ENCODE data around the gene ILDR1. TPM values are rescaled to one million over a fixed set of nuclear protein-coding genes. Genes with fewer than 3 reads are reported as not detected.

ILDR1 gene
- total and polyA plus RNA-seq, 2 donors from 2014 or later = 11.9 to 17.7 TPM

DNA sequence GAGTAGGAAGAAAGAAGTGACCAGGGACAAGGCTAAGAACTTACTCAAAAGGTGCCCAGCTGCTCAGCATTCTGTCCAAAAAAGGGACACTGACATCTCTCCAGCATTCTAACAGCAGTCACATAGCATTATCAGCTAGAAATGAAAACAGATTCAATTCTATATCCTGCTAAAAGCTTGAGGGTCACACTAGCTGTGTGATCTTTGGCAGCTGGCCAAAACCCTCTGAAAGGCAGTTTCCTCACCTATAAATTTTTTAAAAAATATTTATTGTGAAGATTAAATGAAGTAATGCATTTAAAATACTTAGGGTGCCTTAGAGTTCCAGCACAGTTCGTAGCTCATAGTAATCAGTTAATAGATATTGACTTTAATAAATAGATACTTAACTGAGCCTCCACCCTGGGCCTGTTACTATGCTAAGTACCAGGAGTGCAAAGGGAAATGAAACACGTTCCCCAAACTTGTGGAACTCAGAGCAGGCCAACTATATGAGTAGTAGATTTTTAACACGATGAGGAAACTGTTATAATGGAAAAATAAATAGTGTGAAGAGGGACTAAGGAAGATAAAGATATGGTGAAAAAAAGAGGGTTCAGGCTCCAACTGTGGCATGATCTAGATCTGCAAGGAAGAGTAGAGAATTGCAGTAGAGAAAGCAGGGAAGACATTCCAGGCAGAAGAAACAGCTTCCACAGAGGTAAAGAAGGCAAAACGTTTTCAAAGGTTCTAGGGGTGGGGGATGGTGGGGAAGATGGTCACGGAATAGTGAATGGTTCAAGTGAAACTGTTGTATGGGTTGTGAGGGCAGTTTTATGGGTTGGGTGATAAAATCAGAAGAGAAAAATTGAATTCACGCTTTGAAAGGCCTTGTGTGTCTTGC lies 44.5 kb upstream of the ILDR1 start:
- no peak overlapping the region for H3K9ac ChIP-seq (ENCODE audit: low read length in 3 of 3)
- intact Hi-C loops (cut with DNase I) = no loop called here
- H3K4me3 ChIP-seq (ENCODE audit: low read length in 3 of 3) = no peak overlapping the region
- no peak overlapping the region for H3K27ac ChIP-seq (ENCODE audit: low read depth in 2 of 2, low read length in 2 of 2)
- no peaks in the 10 kb centered on the region for H3K36me3 ChIP-seq (ENCODE audit: control insufficient read depth in 2 of 3, insufficient read depth in 3 of 3, low read length in 3 of 3)
- H3K9me3 ChIP-seq (ENCODE audit: control insufficient read depth in 2 of 3, insufficient read depth in 1 of 3, low read length in 3 of 3) = no peaks in the 10 kb centered on the region
- no peaks in the 10 kb centered on the region for H3K4me1 ChIP-seq (ENCODE audit: control insufficient read depth in 2 of 3, insufficient read depth in 2 of 3, low read depth in 1 of 3, low read length in 3 of 3)
- FAIRE-seq (no peak), DNase-seq (peak in 1 of 5 donors; percentile 3)
- TF ChIP-seq, protein P1, sequence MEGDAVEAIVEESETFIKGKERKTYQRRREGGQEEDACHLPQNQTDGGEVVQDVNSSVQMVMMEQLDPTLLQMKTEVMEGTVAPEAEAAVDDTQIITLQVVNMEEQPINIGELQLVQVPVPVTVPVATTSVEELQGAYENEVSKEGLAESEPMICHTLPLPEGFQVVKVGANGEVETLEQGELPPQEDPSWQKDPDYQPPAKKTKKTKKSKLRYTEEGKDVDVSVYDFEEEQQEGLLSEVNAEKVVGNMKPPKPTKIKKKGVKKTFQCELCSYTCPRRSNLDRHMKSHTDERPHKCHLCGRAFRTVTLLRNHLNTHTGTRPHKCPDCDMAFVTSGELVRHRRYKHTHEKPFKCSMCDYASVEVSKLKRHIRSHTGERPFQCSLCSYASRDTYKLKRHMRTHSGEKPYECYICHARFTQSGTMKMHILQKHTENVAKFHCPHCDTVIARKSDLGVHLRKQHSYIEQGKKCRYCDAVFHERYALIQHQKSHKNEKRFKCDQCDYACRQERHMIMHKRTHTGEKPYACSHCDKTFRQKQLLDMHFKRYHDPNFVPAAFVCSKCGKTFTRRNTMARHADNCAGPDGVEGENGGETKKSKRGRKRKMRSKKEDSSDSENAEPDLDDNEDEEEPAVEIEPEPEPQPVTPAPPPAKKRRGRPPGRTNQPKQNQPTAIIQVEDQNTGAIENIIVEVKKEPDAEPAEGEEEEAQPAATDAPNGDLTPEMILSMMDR (IDR thresholded peaks at IDR 0.05; ENCODE audit: borderline replicate concordance, extremely low read depth, insufficient read depth) = no peak
- no peaks in the 10 kb centered on the region for H3K27me3 ChIP-seq (ENCODE audit: control insufficient read depth, insufficient read depth, low read length)

DNA sequence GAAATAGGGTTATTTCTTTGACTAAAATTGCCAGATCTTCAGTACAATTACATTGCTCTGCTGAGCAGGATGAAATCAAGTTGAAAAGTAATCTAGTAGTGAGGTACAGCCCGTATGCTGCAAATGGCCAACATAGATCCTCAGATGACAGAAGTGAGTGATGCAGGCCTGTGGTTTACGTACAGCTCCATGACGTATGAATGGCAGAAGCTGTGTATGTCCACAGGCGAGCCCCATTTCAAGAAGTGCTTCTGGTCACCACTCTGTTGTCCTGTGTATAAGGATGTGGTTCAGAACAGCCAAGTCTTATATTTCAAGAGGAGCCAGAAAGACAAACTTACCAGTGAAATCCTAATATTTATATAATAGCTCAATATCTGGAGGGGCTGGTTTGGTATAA lies 42.3 kb upstream of the ILDR1 start:
- TF ChIP-seq, protein P1 (IDR thresholded peaks at IDR 0.05; ENCODE audit: borderline replicate concordance, extremely low read depth, insufficient read depth) = no peak

DNA sequence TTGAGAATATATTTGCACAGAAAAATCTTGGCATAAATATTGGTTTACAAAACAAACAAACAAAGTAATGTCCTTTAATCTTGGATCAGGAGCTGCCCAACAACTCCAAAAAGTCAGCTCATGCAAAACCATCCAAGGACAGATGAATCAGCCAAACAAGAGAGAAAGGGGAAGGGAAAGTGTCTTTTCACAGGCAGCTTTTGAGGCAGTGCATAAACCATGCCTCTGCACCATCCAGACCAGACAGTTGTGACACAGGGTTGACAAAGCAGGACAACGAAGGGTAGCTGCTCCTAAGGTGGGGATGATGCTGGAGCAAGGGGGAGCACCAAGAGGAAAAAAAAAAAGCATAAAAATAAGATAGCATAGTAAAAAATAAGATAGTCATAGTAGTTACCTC lies 41.9 kb upstream of the ILDR1 start:
- Histone ChIP-seq H3K27ac (ENCODE audit: low read depth in 2 of 2, low read length in 2 of 2) (no peak overlapping the region), H3K4me3 (ENCODE audit: low read length in 3 of 3) (no peak overlapping the region), H3K4me1 (ENCODE audit: control insufficient read depth in 2 of 3, insufficient read depth in 2 of 3, low read depth in 1 of 3, low read length in 3 of 3) (no peaks in the 10 kb centered on the region), H3K27me3 (ENCODE audit: control insufficient read depth, insufficient read depth, low read length) (no peaks in the 10 kb centered on the region), H3K36me3 (ENCODE audit: control insufficient read depth in 2 of 3, insufficient read depth in 3 of 3, low read length in 3 of 3) (no peaks in the 10 kb centered on the region), H3K9ac (ENCODE audit: low read length in 3 of 3) (no peak overlapping the region), H3K9me3 (ENCODE audit: control insufficient read depth in 2 of 3, insufficient read depth in 1 of 3, low read length in 3 of 3) (no peaks in the 10 kb centered on the region)
- TF ChIP-seq, protein P1 (IDR thresholded peaks at IDR 0.05; ENCODE audit: borderline replicate concordance, extremely low read depth, insufficient read depth) = no peak
- DNase-seq (no peak), FAIRE-seq (no peak)
- intact Hi-C loops (cut with DNase I) = no loop called here

More for the DNA sequence above, 42.3 kb upstream of the ILDR1 start:
- H3K27ac ChIP-seq (ENCODE audit: low read depth in 2 of 2, low read length in 2 of 2) = no peak overlapping the region
- FAIRE-seq = no peak
- intact Hi-C loops (cut with DNase I) = no loop called here
- H3K36me3 ChIP-seq (ENCODE audit: control insufficient read depth in 2 of 3, insufficient read depth in 3 of 3, low read length in 3 of 3) = no peaks in the 10 kb centered on the region
- no peaks in the 10 kb centered on the region for H3K9me3 ChIP-seq (ENCODE audit: control insufficient read depth in 2 of 3, insufficient read depth in 1 of 3, low read length in 3 of 3)
- H3K9ac ChIP-seq (ENCODE audit: low read length in 3 of 3) = no peak overlapping the region
- no peaks in the 10 kb centered on the region for H3K27me3 ChIP-seq (ENCODE audit: control insufficient read depth, insufficient read depth, low read length)
- H3K4me3 ChIP-seq (ENCODE audit: low read length in 3 of 3) = no peak overlapping the region
- DNase-seq = no peak
- no peaks in the 10 kb centered on the region for H3K4me1 ChIP-seq (ENCODE audit: control insufficient read depth in 2 of 3, insufficient read depth in 2 of 3, low read depth in 1 of 3, low read length in 3 of 3)

Measured in kidney (tissue), 14 donors.